Activated CD4-positive, alpha-beta T cell treated with anti-CD3 and anti-CD28 coated beads, Interleukin-2, amount 10 ng/mL, durations not matched to agents 24 days and 14 days (primary cell): ENCODE results near the gene MRGPRE. TPM values are rescaled to one million over a fixed set of nuclear protein-coding genes. Genes with fewer than 3 reads are reported as not detected.

Experiments used
- DNase-seq: peaks from one replicate; pipeline ENCODE4 v3.0.0; 2022
- H3K27ac Mint-ChIP-seq: one replicate; pipeline ENCODE4 v1.8.0; 2022; ENCODE audit warnings: mild to moderate bottlenecking, mixed read lengths
- H3K27me3 Mint-ChIP-seq: one replicate; pipeline ENCODE4 v1.8.0; 2022; ENCODE audit warnings: mixed read lengths
- H3K36me3 Mint-ChIP-seq: one replicate; pipeline ENCODE4 v1.8.0; 2022; ENCODE audit warnings: low read depth, mild to moderate bottlenecking, mixed read lengths
- H3K4me1 Mint-ChIP-seq: one replicate; pipeline ENCODE4 v1.8.0; 2021; ENCODE audit warnings: mixed read lengths
- H3K4me3 Mint-ChIP-seq: one replicate; pipeline ENCODE4 v1.8.0; 2022; ENCODE audit warnings: mild to moderate bottlenecking, moderate library complexity, mixed read lengths
- H3K9me3 Mint-ChIP-seq: one replicate; pipeline ENCODE4 v1.8.0; 2021; ENCODE audit warnings: mixed read lengths
- intact Hi-C: fragments of 100-400 bp; cut with micrococcal nuclease; formaldehyde crosslinking; loops from one replicate; pipeline ENCODE4 v1.15.1; 2023
- total RNA-seq: library from RNA; stranded (reverse); gene quantifications from 2 replicates; pipeline ENCODE4 v1.2.3, GENCODE V29; 2022

The MRGPRE gene
- total RNA-seq, 1 donor from 2014 or later = not detected

DNA sequence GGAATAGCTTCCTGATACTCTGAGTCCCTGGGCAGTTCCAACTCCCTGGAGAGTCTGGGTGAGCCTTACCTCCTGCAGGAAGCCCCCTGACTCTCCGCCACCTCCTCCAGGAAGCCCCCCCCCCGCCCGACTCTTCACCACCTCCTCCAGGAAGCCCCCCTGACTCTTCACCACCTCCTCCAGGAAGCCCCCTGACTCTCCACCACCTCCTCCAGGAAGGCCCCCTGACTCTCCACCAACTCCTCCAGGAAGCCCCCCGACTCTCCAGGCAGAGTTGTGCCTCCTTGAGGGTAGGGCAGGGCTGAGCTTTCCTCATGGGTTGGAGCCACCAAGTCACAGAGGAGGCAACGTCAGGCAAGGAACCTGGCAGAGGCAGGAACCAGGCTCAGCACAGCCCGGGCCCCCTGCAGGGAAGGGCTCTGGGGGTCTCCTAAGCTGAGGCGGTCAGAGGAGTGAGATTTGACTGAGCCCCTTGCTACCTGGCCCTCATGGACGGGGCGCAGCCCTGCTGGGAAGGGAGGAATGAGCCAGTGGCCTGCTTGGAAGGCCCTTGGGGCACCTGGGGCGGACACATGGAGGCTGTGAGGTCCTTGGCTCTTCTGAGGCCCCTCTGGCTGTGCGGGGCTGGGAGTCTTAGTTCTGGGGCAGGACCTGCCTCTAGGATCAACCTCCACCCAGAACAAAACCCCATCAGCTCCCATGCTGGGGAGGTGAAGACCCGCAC is 31.7 kb downstream of the MRGPRE start:
- Mint-ChIP-seq H3K36me3 (no peaks in the 10 kb centered on the region), H3K27ac (no peak overlapping the region), H3K27me3 (peaks cover 10% of the 10 kb centered on the region), H3K4me1 (no peaks in the 10 kb centered on the region), H3K4me3 (no peak overlapping the region), H3K9me3 (no peaks in the 10 kb centered on the region)
- intact Hi-C loops = no loop called here
- DNase-seq = no peak

DNA sequence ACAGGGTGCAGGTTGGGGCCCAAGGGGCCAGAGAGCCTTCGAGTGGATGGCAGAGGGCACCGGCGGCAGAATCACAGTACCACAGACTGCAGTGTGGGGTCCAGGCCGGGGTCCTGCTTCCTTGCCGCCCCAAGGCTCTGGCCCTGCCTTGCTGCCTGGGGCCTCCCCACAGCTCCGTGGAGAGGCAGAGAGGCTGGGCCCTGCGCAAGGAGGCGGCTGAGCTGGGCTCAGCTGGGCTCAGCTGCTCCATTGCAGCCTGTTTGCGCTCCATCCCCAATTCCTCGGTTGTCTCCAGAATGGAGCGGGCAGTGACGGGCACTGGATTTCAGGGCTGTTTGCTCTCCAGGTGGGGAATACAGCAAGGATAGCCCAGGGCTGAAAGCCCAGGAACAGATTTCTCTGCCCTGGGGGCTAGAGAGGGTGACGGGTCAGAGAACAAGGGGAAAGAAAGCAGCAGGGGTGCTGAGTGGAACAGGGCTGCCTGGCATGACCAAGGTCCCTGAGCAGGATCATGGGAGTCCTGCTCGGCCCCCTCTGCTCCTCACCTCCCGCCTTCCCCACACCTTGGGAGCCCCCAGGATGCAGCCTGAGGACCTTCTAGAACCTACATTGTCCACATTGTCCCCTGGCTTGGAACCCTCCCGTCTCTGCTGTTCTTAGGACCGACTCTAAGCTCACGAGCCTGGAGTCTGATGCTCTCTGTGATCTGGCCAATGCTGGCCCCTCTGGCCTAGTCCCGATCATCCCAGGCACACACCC is 32.5 kb downstream of the MRGPRE start:
- H3K36me3 Mint-ChIP-seq = no peaks in the 10 kb centered on the region

GRCh38 chr11:3198815-3199214 is 33.4 kb downstream of the MRGPRE start:
- DNase-seq = no peak
- H3K9me3 Mint-ChIP-seq = no peaks in the 10 kb centered on the region
- H3K27me3 Mint-ChIP-seq = peaks cover 9% of the 10 kb centered on the region
- H3K27ac Mint-ChIP-seq = no peak overlapping the region
- H3K4me1 Mint-ChIP-seq = no peaks in the 10 kb centered on the region
- no peak overlapping the region for H3K4me3 Mint-ChIP-seq
- no peaks in the 10 kb centered on the region for H3K36me3 Mint-ChIP-seq
- intact Hi-C loops = no loop called here

More for the DNA sequence above, 32.5 kb downstream of the MRGPRE start:
- Mint-ChIP-seq H3K27me3 (peaks cover 9% of the 10 kb centered on the region), H3K4me3 (no peak overlapping the region), H3K27ac (peak overlapping the region; percentile 20), H3K9me3 (no peaks in the 10 kb centered on the region), H3K4me1 (no peaks in the 10 kb centered on the region)
- intact Hi-C loops = no loop called here
- DNase-seq = no peak

DNA sequence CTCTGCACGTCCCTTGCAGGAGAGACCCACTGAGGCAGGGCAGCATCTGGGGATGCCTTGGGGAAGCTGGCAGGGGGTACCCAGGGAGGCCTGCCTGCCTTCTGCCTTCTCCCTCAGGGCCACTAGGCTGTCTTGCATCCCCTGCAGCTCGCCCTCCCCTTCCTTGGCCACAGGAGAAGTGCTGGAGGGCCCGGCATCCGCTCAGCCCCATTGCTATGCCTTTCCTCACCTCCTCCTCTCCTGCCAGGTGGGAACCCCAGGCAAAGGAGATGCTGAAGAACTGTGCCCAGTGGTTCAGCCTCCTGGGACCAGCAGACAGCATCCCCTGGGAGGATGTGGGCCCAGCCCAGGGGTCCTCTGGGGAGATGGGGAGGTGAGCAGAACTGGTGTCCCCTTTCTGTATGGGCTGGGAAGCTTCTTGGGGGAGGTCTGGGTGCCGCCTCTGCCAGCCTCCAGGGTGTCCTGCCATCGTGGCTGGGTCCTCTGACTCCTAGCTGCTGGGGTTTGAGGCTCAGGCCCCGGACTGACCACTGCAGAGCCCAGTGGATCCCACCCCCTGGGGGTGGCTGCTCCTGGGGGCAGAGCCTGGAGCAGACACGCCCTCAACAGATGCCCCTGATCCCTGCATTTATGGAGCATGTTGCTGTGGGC is 34.2 kb downstream of the MRGPRE start:
- Mint-ChIP-seq H3K27ac (no peak overlapping the region), H3K9me3 (no peaks in the 10 kb centered on the region), H3K4me3 (no peak overlapping the region), H3K36me3 (no peaks in the 10 kb centered on the region), H3K27me3 (peaks cover 7% of the 10 kb centered on the region), H3K4me1 (no peaks in the 10 kb centered on the region)
- intact Hi-C loops = no loop called here
- DNase-seq = no peak

GRCh38 chr11:3197044-3197695 is 35.0 kb downstream of the MRGPRE start:
- H3K36me3 Mint-ChIP-seq = no peaks in the 10 kb centered on the region
- H3K27me3 Mint-ChIP-seq = no peaks in the 10 kb centered on the region
- no peaks in the 10 kb centered on the region for H3K9me3 Mint-ChIP-seq
- H3K4me3 Mint-ChIP-seq = no peak overlapping the region
- H3K4me1 Mint-ChIP-seq = no peaks in the 10 kb centered on the region
- H3K27ac Mint-ChIP-seq = no peak overlapping the region
- intact Hi-C loops = no loop called here
- DNase-seq = no peak

DNA sequence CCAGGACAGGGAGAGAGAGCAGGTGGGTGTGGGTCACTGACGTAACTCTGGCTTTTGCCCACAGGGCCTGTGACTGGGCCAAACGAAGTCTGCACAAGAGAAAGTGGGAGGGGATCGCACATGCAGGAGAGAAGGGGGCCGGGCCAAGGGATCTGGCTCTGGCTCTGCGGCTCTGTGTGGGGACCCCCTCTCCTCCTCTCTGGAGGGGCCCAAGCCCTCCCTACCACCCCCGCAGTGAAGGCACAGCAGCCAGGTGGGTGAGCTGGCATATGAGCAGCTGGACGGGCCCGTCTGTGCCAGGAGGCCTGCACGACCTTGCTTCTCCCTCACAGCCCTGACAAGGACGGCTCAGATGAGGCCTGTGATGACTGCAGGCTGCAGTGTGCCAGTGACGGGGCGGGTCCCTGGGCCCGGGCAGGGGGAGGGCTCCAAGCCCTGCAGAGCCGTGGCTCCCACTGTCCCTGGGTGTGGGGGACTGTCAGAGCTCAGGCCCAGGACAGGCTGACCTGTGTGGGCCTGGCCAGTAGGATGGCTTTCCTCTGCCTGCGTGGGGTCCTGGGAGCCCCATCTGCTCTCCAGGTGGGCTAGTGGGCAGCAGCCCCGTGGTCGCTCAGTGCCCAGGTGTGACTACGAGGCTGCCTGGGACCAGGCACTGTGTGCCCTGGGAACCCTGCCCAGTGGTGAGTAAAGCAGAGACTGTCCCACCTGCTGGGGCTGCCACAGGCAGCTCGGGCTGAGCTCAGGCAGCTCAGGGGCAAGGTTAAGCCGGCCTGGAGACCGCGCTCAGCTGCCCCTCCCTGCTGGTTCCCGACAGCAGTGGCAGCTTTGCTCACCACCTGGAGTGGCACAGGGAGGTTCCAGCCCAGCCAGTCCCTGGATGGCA is 35.8 kb downstream of the MRGPRE start:
- Mint-ChIP-seq H3K27me3 (no peaks in the 10 kb centered on the region), H3K4me1 (no peaks in the 10 kb centered on the region), H3K9me3 (no peaks in the 10 kb centered on the region), H3K36me3 (no peaks in the 10 kb centered on the region), H3K4me3 (no peak overlapping the region), H3K27ac (no peak overlapping the region)
- no peak for DNase-seq
- intact Hi-C loops = no loop called here

DNA sequence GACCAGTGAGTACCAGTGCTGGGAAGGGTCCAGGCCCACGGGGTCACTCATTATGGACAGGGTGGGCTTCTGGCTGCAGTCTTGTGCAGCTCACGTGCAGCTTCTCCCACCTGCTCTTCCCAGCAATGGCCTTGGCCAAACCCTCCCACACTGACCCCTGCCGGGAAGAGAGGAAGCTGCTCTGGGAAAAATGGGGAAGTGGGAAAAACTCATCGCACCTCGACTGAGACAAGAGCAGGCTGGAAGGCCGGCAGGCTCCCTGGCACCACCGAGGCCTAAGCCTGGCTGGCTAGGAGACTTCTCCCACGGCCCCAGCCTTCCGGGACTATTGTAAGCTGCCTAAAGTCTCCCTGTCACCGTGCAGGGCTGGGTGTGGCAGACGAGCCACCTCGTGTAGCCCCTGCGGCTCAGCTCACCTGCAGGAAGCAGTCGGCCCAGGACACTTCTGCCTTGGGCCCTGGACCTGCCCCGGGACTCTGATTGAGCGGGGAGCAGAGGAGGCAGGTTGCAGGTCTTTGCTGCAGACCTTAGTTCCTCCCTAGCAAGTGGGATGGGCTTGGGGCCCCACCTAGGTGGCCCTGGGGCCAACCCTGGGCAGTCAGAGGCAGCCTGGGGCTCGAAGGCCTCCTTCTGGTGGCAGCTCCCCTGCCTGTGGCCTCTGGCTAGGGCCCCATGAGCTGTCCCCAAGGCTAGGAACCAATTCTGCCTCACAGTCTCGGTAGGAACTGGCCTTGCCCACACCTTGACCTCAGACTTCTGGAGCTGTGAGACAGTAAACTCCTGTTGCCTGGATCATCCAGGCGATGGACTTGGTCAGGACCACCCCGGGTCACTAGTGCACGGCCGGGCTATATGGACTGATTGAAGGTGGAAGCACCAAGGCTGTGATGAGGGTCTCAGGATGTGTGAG is 36.7 kb downstream of the MRGPRE start:
- H3K27ac Mint-ChIP-seq = no peak overlapping the region
- no peak for DNase-seq
- H3K27me3 Mint-ChIP-seq = no peaks in the 10 kb centered on the region
- no peak overlapping the region for H3K4me3 Mint-ChIP-seq
- intact Hi-C loops = no loop called here
- no peaks in the 10 kb centered on the region for H3K4me1 Mint-ChIP-seq
- H3K36me3 Mint-ChIP-seq = no peaks in the 10 kb centered on the region
- H3K9me3 Mint-ChIP-seq = no peaks in the 10 kb centered on the region

GRCh38 chr11:3194016-3194816 is 38.0 kb downstream of the MRGPRE start:
- intact Hi-C loops = no loop called here
- H3K27ac Mint-ChIP-seq = no peak overlapping the region

DNA sequence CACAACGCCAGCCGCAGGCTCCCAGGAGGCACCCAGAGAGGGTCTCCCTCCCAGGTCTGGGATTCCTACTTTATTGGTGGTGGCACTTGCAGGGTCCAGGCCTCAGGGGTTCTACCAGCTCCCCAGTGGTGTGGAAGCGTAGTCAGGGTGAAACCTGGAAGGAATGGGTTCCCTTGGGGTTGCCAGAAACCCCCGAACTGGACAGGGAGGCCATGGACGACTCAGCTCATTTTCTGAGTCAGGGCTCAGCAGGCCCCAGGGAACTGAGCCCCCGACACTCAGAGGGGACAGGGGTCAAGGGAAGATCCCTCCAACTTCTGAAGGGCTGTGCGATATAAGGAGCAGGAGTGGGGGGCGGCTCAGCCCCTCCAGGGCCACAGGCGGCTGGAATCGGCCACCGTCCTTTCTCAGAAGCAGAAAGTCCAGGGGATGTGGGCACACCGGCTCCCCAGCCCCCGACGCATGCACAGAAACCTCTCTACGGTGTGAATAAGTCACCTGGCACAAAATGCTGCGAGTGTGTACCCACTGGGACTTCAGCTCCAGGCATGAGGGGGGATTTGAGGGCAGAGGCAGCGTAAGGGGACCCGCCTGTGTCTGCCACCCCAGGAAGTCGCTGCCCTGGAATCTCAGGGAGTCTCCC is 38.7 kb downstream of the MRGPRE start:
- no peak for DNase-seq
- Mint-ChIP-seq H3K27ac (no peak overlapping the region), H3K4me3 (no peak overlapping the region), H3K27me3 (no peaks in the 10 kb centered on the region), H3K36me3 (no peaks in the 10 kb centered on the region), H3K9me3 (no peaks in the 10 kb centered on the region), H3K4me1 (no peaks in the 10 kb centered on the region)
- intact Hi-C loops = no loop called here

More at GRCh38 chr11:3194016-3194816, 38.0 kb downstream of the MRGPRE start:
- H3K9me3 Mint-ChIP-seq = no peaks in the 10 kb centered on the region
- no peak overlapping the region for H3K4me3 Mint-ChIP-seq
- H3K36me3 Mint-ChIP-seq = no peaks in the 10 kb centered on the region
- no peaks in the 10 kb centered on the region for H3K4me1 Mint-ChIP-seq
- H3K27me3 Mint-ChIP-seq = no peaks in the 10 kb centered on the region
- DNase-seq = no peak

GRCh38 chr11:3192511-3193372 is 39.5 kb downstream of the MRGPRE start:
- H3K4me1 Mint-ChIP-seq = no peaks in the 10 kb centered on the region
- intact Hi-C loops = no loop called here
- H3K4me3 Mint-ChIP-seq = no peak overlapping the region
- no peaks in the 10 kb centered on the region for H3K27me3 Mint-ChIP-seq
- no peak overlapping the region for H3K27ac Mint-ChIP-seq
- DNase-seq = no peak
- H3K9me3 Mint-ChIP-seq = no peaks in the 10 kb centered on the region
- H3K36me3 Mint-ChIP-seq = no peaks in the 10 kb centered on the region
